IPS-15b (cell line): ENCODE data around the gene CDIPT.
A peak's percentile ranks its signal among the peaks of the same experiment; 100 is the strongest.

Source experiments
- H3K27me3 ChIP-seq: one replicate; pipeline ENCODE4 v1.6.1; 2013; ENCODE audit warnings: low read length; ENCODE audit not compliant: control insufficient read depth, insufficient read depth
- H3K36me3 ChIP-seq: one replicate; pipeline ENCODE4 v1.6.1; 2013; ENCODE audit warnings: low read length; ENCODE audit not compliant: control insufficient read depth, insufficient read depth
- H3K4me1 ChIP-seq: one replicate; pipeline ENCODE4 v1.6.1; 2013; ENCODE audit warnings: mild to moderate bottlenecking, low read length; ENCODE audit not compliant: control insufficient read depth, insufficient read depth
- H3K4me3 ChIP-seq: one replicate; pipeline ENCODE4 v1.5.1; 2013; ENCODE audit warnings: low read depth, low read length
- H3K9ac ChIP-seq: one replicate; pipeline ENCODE4 v1.6.1; 2013; ENCODE audit warnings: low read depth, mild to moderate bottlenecking, low read length
- H3K9me3 ChIP-seq: one replicate; pipeline ENCODE4 v1.6.1; 2013; ENCODE audit warnings: mild to moderate bottlenecking, low read length; ENCODE audit not compliant: control insufficient read depth, insufficient read depth

Gene CDIPT

GRCh38 chr16:29903590-29903989, 40.6 kb upstream of the CDIPT start:
- H3K4me1 ChIP-seq, result no peaks in the 10 kb centered on the region
- H3K9ac ChIP-seq, result no peak overlapping the region
- peaks cover 26% of the 10 kb centered on the region for H3K36me3 ChIP-seq
- no peaks in the 10 kb centered on the region for H3K9me3 ChIP-seq
- H3K4me3 ChIP-seq, result no peak overlapping the region
- no peaks in the 10 kb centered on the region for H3K27me3 ChIP-seq

- Histone ChIP-seq H3K4me3 (peak overlapping the region; percentile 92), H3K9me3 (no peaks in the 10 kb centered on the region), H3K9ac (peak overlapping the region; percentile 77), H3K27me3 (no peaks in the 10 kb centered on the region), H3K4me1 (no peaks in the 10 kb centered on the region), H3K36me3 (peaks cover 20% of the 10 kb centered on the region)
These were observed 38.5 kb upstream of the CDIPT start for GRCh38 chr16:29901607-29901945.

- Histone ChIP-seq H3K9me3 (no peaks in the 10 kb centered on the region), H3K9ac (peak overlapping the region; percentile 77), H3K36me3 (peaks cover 17% of the 10 kb centered on the region), H3K4me3 (peak overlapping the region; percentile 92), H3K4me1 (no peaks in the 10 kb centered on the region), H3K27me3 (no peaks in the 10 kb centered on the region)
These were observed 38.0 kb upstream of the CDIPT start for GRCh38 chr16:29900888-29901606.

- Histone ChIP-seq H3K9ac (peak within 1 kb of the TSS; percentile 77), H3K9me3 (no peaks in the 10 kb centered on the region), H3K4me1 (no peaks in the 10 kb centered on the region), H3K27me3 (no peaks in the 10 kb centered on the region), H3K36me3 (peaks cover 11% of the 10 kb centered on the region), H3K4me3 (peak within 1 kb of the TSS; percentile 92)
These were observed 37.3 kb upstream of the CDIPT start, which contains the start of gene ASPHD1 for GRCh38 chr16:29900102-29900887. ASPHD1 (plus strand) TSS chr16:29900488; CDS start chr16:29900972, 484 bp downstream.

DNA sequence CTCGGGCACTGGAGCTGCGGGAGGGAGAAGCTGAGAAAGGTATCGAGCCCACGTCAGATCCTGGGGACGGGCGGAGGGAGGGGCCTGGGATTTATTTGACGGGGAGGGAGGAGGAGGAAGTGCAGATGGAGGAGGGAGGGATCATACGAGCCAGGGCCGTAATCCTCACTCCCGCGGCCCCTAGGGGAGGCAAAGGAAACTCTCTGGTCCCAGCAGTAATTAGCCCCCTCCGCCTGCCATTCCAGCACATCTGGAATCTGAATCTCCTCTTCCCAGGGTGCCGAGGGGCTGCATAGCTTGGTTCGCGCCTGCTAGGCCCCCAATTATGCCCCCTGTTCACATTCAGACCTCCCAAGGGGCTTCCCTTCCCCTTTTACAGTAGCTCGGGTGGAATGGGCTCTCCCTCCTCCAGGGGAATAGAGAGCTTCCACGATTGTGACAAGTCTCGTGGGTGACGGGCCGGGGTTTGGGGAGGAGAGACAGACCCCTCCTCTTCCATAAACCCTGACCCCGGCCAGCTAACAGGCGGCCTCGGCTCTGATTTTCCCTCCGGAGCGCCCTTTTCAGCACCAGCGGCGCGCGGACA, 36.6 kb upstream of the CDIPT start, which contains the start of gene SEZ6L2:
SEZ6L2 (minus strand) TSS at position 35 of the 586 bp plus-strand sequence. CDS start 531 bp downstream, outside the sequence.
- H3K9me3 ChIP-seq, result no peaks in the 10 kb centered on the region
- peaks cover 8% of the 10 kb centered on the region for H3K36me3 ChIP-seq
- peak within 1 kb of the TSS; percentile 92 for H3K4me3 ChIP-seq
- H3K27me3 ChIP-seq, result no peaks in the 10 kb centered on the region
- no peaks in the 10 kb centered on the region for H3K4me1 ChIP-seq
- H3K9ac ChIP-seq, result peak within 1 kb of the TSS; percentile 77

- Histone ChIP-seq H3K36me3 (peaks cover 7% of the 10 kb centered on the region), H3K4me1 (no peaks in the 10 kb centered on the region), H3K9ac (peak overlapping the region; percentile 70), H3K4me3 (peak overlapping the region; percentile 84), H3K27me3 (no peaks in the 10 kb centered on the region), H3K9me3 (no peaks in the 10 kb centered on the region)
These were observed 35.9 kb upstream of the CDIPT start for GRCh38 chr16:29898804-29899515.

DNA sequence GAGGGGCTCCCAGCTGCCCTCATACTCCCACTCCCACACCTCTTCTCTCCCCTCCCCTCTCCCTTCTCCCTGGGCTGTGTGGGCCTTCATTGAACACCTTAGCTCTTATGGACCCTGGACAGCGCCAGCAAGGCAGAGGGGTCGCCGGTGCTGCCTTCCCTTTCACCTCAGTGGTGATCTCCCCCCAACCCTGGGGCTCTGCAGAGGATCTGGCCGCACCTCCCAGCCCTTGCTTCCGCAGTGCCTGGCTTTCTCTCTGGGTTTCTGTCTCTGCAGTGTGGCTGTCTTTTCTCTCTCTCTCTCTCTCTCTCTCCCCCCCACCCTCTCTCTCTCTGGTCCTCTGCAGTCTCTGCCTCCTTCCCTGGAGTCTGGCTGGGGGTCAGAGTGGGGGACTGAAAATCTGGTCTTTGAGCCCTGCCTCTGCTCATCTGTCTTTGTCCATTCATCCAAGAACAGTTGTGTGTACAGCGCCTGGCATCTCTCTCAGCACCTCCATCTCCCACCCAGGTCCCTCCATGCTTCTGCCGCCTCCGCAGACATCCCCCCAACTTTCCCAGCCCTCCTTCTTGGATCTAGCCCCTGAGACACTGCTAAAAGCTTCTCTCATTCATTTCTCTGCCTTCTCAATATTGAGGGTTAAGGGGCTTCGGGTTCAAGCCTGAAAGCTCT, 35.2 kb upstream of the CDIPT start:
- no peaks in the 10 kb centered on the region for H3K4me1 ChIP-seq
- no peaks in the 10 kb centered on the region for H3K9me3 ChIP-seq
- H3K9ac ChIP-seq, result peak overlapping the region; percentile 73
- no peaks in the 10 kb centered on the region for H3K27me3 ChIP-seq
- peaks cover 4% of the 10 kb centered on the region for H3K36me3 ChIP-seq
- peak overlapping the region; percentile 84 for H3K4me3 ChIP-seq

DNA sequence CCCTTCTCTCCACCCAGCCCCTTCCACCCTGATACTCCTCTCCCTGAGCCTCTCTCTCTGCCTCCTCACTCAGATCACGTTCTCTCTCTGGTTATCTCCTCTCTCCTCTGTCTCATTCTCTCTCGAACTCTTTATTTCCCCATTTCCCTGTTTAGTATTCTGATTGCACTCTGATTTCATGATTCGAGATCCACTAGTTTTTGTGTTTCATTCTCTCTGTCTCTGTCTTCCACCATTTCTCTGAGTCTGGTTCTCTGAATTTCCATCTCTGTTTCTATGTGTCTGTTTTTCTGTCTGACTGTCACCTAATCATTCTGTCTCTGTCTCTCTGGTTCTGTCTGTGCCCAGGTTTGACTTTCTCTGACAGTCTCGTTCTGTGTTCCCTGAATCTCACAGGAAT, 34.3 kb upstream of the CDIPT start:
- H3K4me3 ChIP-seq, result no peak overlapping the region
- no peaks in the 10 kb centered on the region for H3K27me3 ChIP-seq
- peaks cover 11% of the 10 kb centered on the region for H3K36me3 ChIP-seq
- no peaks in the 10 kb centered on the region for H3K9me3 ChIP-seq
- no peak overlapping the region for H3K9ac ChIP-seq
- H3K4me1 ChIP-seq, result no peaks in the 10 kb centered on the region

DNA sequence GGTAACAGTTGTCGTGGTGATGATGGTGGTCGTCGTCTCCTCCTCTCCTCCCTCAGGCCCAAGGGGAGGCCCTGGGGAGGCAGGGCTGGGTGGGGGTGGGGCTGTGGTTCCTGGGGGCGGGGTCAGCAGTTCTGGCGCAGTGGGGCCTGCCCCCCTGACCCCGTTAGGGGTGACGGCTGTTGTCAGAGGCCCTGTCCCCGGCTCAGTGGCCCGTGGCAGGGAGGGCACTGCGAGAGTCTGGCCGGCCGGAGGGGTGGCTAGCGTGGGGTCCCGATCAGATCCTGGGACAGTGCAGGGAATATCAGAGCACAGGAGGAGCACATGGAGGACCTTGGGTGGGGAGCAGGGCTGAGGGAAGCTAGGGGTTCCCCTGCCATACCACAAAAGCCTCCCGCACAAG, 33.8 kb upstream of the CDIPT start:
- peaks cover 11% of the 10 kb centered on the region for H3K36me3 ChIP-seq
- H3K4me3 ChIP-seq, result no peak overlapping the region
- H3K9me3 ChIP-seq, result no peaks in the 10 kb centered on the region
- H3K4me1 ChIP-seq, result no peaks in the 10 kb centered on the region
- no peaks in the 10 kb centered on the region for H3K27me3 ChIP-seq
- no peak overlapping the region for H3K9ac ChIP-seq

- no peaks in the 10 kb centered on the region for H3K4me1 ChIP-seq
- H3K36me3 ChIP-seq, result peaks cover 11% of the 10 kb centered on the region
- H3K27me3 ChIP-seq, result no peaks in the 10 kb centered on the region
- H3K9ac ChIP-seq, result no peak overlapping the region
- H3K4me3 ChIP-seq, result no peak overlapping the region
- H3K9me3 ChIP-seq, result no peaks in the 10 kb centered on the region
These were observed 31.3 kb upstream of the CDIPT start for GRCh38 chr16:29894352-29894751.

DNA sequence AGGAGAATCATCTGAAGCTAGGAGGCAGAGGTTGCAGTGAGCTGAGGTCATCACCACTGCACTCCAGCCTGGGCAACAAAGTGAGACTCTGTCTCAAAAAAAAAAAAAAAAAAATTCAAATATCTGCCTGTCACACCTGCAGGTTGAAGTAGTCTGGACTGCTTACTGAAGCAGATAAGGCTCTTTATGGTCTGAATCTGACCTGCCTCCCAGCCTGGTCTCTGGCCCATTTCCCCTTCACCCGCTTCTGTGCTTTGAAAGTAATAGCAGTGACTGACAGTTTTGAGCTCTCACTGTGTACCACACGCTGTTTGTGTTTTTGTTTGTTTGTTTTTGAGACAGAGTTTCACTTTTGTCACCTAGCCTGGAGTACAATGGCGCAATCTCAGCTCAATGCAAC, 30.5 kb upstream of the CDIPT start:
- Histone ChIP-seq H3K36me3 (peaks cover 11% of the 10 kb centered on the region), H3K27me3 (no peaks in the 10 kb centered on the region), H3K9ac (no peak overlapping the region), H3K9me3 (no peaks in the 10 kb centered on the region), H3K4me3 (no peak overlapping the region), H3K4me1 (no peaks in the 10 kb centered on the region)
